IPS-15b (cell line): ENCODE measurements around the gene NPFFR2.
"Not testable (repeated sequence)": the region's sequence is repeated elsewhere in the genome, so short reads cannot be mapped to it uniquely, and the experiment has no call there.

Source experiments
- H3K27me3 ChIP-seq: one replicate; pipeline ENCODE4 v1.6.1; 2013; ENCODE audit warnings: low read length; ENCODE audit not compliant: control insufficient read depth, insufficient read depth
- H3K36me3 ChIP-seq: one replicate; pipeline ENCODE4 v1.6.1; 2013; ENCODE audit warnings: low read length; ENCODE audit not compliant: control insufficient read depth, insufficient read depth
- H3K4me1 ChIP-seq: one replicate; pipeline ENCODE4 v1.6.1; 2013; ENCODE audit warnings: mild to moderate bottlenecking, low read length; ENCODE audit not compliant: control insufficient read depth, insufficient read depth
- H3K4me3 ChIP-seq: one replicate; pipeline ENCODE4 v1.5.1; 2013; ENCODE audit warnings: low read depth, low read length
- H3K9ac ChIP-seq: one replicate; pipeline ENCODE4 v1.6.1; 2013; ENCODE audit warnings: low read depth, mild to moderate bottlenecking, low read length
- H3K9me3 ChIP-seq: one replicate; pipeline ENCODE4 v1.6.1; 2013; ENCODE audit warnings: mild to moderate bottlenecking, low read length; ENCODE audit not compliant: control insufficient read depth, insufficient read depth

The NPFFR2 gene

GRCh38 chr4:72073816-72074215 is 42.0 kb downstream of the NPFFR2 start:
- Histone ChIP-seq H3K9me3 (no peaks in the 10 kb centered on the region), H3K9ac (no peak overlapping the region), H3K4me3 (no peak overlapping the region)

GRCh38 chr4:72076562-72076961 is 44.8 kb downstream of the NPFFR2 start:
- Histone ChIP-seq H3K4me1 (no peaks in the 10 kb centered on the region), H3K36me3 (no peaks in the 10 kb centered on the region), H3K4me3 (no peak overlapping the region), H3K9me3 (no peaks in the 10 kb centered on the region), H3K9ac (no peak overlapping the region), H3K27me3 (no peaks in the 10 kb centered on the region)

More at GRCh38 chr4:72073816-72074215, 42.0 kb downstream of the NPFFR2 start:
- Histone ChIP-seq H3K27me3 (no peaks in the 10 kb centered on the region), H3K4me1 (no peaks in the 10 kb centered on the region), H3K36me3 (no peaks in the 10 kb centered on the region)

GRCh38 chr4:72077346-72077745 is 45.5 kb downstream of the NPFFR2 start:
- Histone ChIP-seq H3K27me3 (no peaks in the 10 kb centered on the region), H3K4me3 (no peak overlapping the region), H3K9ac (no peak overlapping the region), H3K4me1 (no peaks in the 10 kb centered on the region), H3K36me3 (no peaks in the 10 kb centered on the region), H3K9me3 (no peaks in the 10 kb centered on the region)

DNA sequence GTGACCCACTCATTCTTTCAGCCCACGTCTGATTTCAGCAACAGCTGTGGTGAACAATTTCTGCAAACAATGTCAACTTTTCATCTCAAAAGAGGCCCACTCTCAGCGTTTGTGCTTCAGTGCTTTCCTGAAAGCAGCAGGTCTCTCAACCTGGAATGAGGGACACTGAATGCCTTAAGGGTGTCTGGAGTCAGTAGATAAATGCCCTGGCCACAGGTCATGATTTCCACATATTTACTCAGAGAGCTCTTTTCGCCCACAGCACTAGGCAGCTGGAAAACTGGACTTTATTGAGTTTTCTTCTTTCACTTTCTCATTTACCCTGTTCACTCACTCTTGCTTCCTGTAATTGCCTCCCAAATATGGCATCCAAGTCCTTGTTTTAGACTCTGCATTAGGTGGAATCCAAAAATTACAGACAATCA is 52.8 kb downstream of the NPFFR2 start:
- H3K4me1 ChIP-seq, result no peaks in the 10 kb centered on the region
- H3K27me3 ChIP-seq, result no peaks in the 10 kb centered on the region
- H3K9me3 ChIP-seq, result no peaks in the 10 kb centered on the region
- H3K36me3 ChIP-seq, result no peaks in the 10 kb centered on the region
- H3K9ac ChIP-seq, result no peak overlapping the region
- H3K4me3 ChIP-seq, result no peak overlapping the region

GRCh38 chr4:72090606-72091005 is 58.8 kb downstream of the NPFFR2 start:
- not testable (repeated sequence) for H3K4me3 ChIP-seq, H3K9me3 ChIP-seq, H3K4me1 ChIP-seq, H3K27me3 ChIP-seq, H3K36me3 ChIP-seq, H3K9ac ChIP-seq

- H3K9ac ChIP-seq, result no peak overlapping the region
- H3K4me1 ChIP-seq, result peaks cover 5% of the 10 kb centered on the region
- no peaks in the 10 kb centered on the region for H3K36me3 ChIP-seq
- H3K27me3 ChIP-seq, result no peaks in the 10 kb centered on the region
- H3K4me3 ChIP-seq, result no peak overlapping the region
- H3K9me3 ChIP-seq, result no peaks in the 10 kb centered on the region
Measured at GRCh38 chr4:72094059-72094797, 62.4 kb downstream of the NPFFR2 start.

DNA sequence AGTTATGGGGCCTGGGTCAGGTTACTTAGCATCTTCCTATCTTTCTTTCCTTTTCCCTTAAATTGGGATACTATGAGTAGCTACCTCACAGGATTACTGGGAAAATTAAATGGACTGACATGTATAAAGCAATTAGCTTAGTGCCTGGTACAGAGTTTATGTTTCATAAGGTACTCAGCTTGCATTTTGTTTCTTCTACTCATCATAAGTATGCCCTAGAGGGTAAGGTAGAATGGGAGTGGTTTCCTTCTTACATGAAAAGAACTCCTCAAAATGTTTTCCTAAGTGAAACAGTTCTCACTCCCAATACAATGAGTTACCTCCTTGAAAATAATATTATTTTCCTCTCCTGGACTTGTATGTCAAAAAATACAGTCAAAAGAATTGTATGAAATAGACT is 75.7 kb downstream of the NPFFR2 start:
- H3K4me1 ChIP-seq, result no peaks in the 10 kb centered on the region
- H3K4me3 ChIP-seq, result no peak overlapping the region
- H3K9me3 ChIP-seq, result no peaks in the 10 kb centered on the region
- no peaks in the 10 kb centered on the region for H3K27me3 ChIP-seq
- no peaks in the 10 kb centered on the region for H3K36me3 ChIP-seq
- H3K9ac ChIP-seq, result no peak overlapping the region

GRCh38 chr4:72109364-72109763 is 77.6 kb downstream of the NPFFR2 start:
- no peaks in the 10 kb centered on the region for H3K27me3 ChIP-seq
- no peaks in the 10 kb centered on the region for H3K4me1 ChIP-seq
- H3K9me3 ChIP-seq, result no peaks in the 10 kb centered on the region
- H3K4me3 ChIP-seq, result no peak overlapping the region
- H3K36me3 ChIP-seq, result no peaks in the 10 kb centered on the region
- no peak overlapping the region for H3K9ac ChIP-seq

- no peaks in the 10 kb centered on the region for H3K9me3 ChIP-seq
- H3K4me3 ChIP-seq, result no peak overlapping the region
- H3K4me1 ChIP-seq, result no peaks in the 10 kb centered on the region
- no peaks in the 10 kb centered on the region for H3K36me3 ChIP-seq
- no peaks in the 10 kb centered on the region for H3K27me3 ChIP-seq
- no peak overlapping the region for H3K9ac ChIP-seq
Measured at GRCh38 chr4:72109959-72110497, 78.2 kb downstream of the NPFFR2 start.

DNA sequence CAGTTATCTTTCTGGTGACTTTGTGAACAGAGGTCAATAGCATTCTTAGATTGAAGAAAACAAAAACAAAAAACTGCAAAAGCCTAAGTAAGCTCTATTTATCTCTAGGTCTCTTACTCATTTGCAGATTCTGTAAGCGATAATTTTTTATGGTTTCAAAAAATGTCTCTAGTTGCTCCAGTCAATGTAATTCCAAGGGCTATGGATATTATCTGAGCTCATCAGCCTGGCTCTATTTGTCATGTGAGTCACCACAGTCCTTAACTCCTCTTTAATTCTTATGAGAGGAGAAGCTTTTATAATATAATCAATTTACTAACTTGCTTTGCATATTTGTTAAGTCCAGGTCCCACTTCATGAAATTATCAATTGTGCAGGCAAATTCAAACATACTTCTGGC is 79.1 kb downstream of the NPFFR2 start:
- Histone ChIP-seq H3K4me1 (no peaks in the 10 kb centered on the region), H3K36me3 (no peaks in the 10 kb centered on the region), H3K27me3 (no peaks in the 10 kb centered on the region), H3K9me3 (no peaks in the 10 kb centered on the region), H3K4me3 (no peak overlapping the region), H3K9ac (no peak overlapping the region)

DNA sequence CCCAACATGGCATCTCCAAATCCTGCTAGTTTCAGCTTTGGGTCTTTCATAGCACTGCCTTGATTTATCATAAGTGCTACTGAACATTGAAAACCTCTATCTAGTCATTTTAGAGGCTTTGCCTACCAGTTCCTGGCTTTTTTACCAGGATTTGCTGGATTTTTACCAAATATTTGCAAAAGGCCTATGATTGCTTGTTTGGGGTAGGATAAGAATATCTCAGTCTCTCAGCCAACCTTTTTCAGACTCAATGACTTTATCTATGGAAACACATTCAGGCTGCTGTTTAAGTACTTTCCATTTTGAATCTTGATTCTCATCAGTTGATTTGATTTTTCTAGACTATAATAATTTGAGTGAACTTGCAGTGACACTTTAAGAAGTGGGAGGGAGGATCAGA is 80.1 kb downstream of the NPFFR2 start:
- Histone ChIP-seq H3K4me3 (no peak overlapping the region), H3K9ac (no peak overlapping the region), H3K36me3 (no peaks in the 10 kb centered on the region), H3K27me3 (no peaks in the 10 kb centered on the region), H3K9me3 (no peaks in the 10 kb centered on the region), H3K4me1 (no peaks in the 10 kb centered on the region)

DNA sequence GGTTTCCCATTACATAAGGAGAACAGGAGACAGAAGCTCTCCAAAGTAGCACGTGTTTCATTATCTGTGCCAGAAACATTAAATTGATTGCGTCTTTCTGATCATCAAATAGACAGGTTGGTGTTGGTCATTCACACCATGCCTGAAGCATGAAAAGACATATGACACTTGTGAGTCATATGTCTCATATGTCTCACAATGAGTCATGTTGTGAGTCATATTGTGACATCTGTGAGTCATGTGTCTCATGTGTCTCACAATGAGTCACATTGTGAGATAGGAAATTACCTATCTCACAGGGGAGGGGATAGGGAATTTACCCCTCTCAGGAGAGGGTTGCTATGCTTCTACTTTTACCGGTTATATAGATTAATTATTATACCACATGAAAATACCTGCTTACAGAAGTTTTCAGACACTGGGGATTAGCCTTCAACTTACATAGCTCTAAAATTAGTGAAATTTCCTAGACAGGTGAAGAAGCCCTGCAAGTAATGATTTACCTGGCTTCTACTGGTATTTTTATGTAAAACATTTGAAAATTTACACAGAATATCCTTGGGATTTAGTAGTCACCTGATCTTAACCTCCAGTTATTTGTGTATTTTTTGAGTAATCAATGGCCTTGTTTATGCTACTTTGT is 80.8 kb downstream of the NPFFR2 start:
- Histone ChIP-seq H3K9ac (no peak overlapping the region), H3K4me1 (no peaks in the 10 kb centered on the region), H3K9me3 (no peaks in the 10 kb centered on the region), H3K36me3 (no peaks in the 10 kb centered on the region), H3K27me3 (no peaks in the 10 kb centered on the region), H3K4me3 (no peak overlapping the region)
